ENCODE measurements around the gene BAZ2B. TPM values are rescaled to one million over a fixed set of nuclear protein-coding genes. Genes with fewer than 3 reads are reported as not detected.

The BAZ2B gene
- total and polyA plus RNA-seq, 9 of the 15 experiments (the other 6 are each of a cell fraction or from before 2014, with no cell fraction given), result 7.5 to 38.6 (median 19.8) TPM

GRCh38 chr2:159516241-159516758, 100.0 kb downstream of the BAZ2B start (continued):
- peak; percentile 57 for TF ChIP-seq USF2 (CRISPR knock-in tag; IDR thresholded peaks at IDR 0.05)
- TF ChIP-seq TRIM24 (IDR thresholded peaks at IDR 0.05), result no peak
- peak; percentile 29; the same call in 1 of the 2 replicates for TF ChIP-seq EP400 (IDR thresholded peaks at IDR 0.05)
- no peak for TF ChIP-seq LCOR (CRISPR knock-in tag; IDR thresholded peaks at IDR 0.05)
- TF ChIP-seq ZEB2 (IDR thresholded peaks at IDR 0.05), result peak; percentile 78
- peak; percentile 67; the same call in 1 of the 2 replicates for TF ChIP-seq RAD51 (IDR thresholded peaks at IDR 0.05; ENCODE audit: borderline replicate concordance, low read depth)
- TF ChIP-seq MNT (conservative IDR thresholded peaks at IDR 0.05), result peak in 1 of 2 experiments; percentile 20; a peak in 2 of 4 replicates
- TF ChIP-seq PHF8 (IDR thresholded peaks at IDR 0.05; ENCODE audit: borderline replicate concordance, low read length), result peak; percentile 24; the same call in 1 of the 2 replicates
- TF ChIP-seq XRCC4 (IDR thresholded peaks at IDR 0.05; ENCODE audit: extremely low read depth, insufficient read depth, insufficient read length), result no peak
- 0 out of 4 replicates have a peak, but pooled peaks of 1 of the 2 experiments have one; percentile 20 for TF ChIP-seq TEAD1 (CRISPR knock-in tag; IDR thresholded peaks at IDR 0.05)
- TF ChIP-seq ZBTB40 (IDR thresholded peaks at IDR 0.05), result peak; percentile 68
- TF ChIP-seq ZBTB40 (CRISPR knock-in tag; IDR thresholded peaks at IDR 0.05), result no peak
- TF ChIP-seq MTA1 (IDR thresholded peaks at IDR 0.05; ENCODE audit: borderline replicate concordance), result 0 out of 2 replicates have a peak, but pooled peaks have one; percentile 21
- no peak for TF ChIP-seq ATF6 (CRISPR knock-in tag; IDR thresholded peaks at IDR 0.05)

All from K562 (cell line).